ENCODE measurements around the gene LGI1. TPM values are rescaled to one million over a fixed set of nuclear protein-coding genes. Genes with fewer than 3 reads are reported as not detected.
A peak's percentile ranks its signal among the peaks of the same experiment; 100 is the strongest.

LGI1 gene
- polyA plus RNA-seq, 1 donor from 2014 or later = 2.1 TPM

- Histone ChIP-seq H3K9me2 (ENCODE audit: insufficient read depth, low read length) (no peaks in the 10 kb centered on the region), H3K79me2 (replicated peaks; ENCODE audit: insufficient read depth, low read length) (no peaks in the 10 kb centered on the region), H3K9ac (ENCODE audit: low read length) (no peak overlapping the region), H2AFZ (ENCODE audit: low read depth, low read length) (no peak overlapping the region), H3K27me3 (ENCODE audit: insufficient read depth, low read depth, low read length) (no peaks in the 10 kb centered on the region), H3F3A (ENCODE audit: insufficient read depth, low read length, poor library complexity, severe bottlenecking) (no peaks in the 10 kb centered on the region), H3K36me3 (ENCODE audit: insufficient read depth, low read length) (no peaks in the 10 kb centered on the region), H4K20me1 (ENCODE audit: insufficient read depth) (no peaks in the 10 kb centered on the region), H3K27ac (ENCODE audit: low read length) (no peak overlapping the region), H3K4me3 (ENCODE audit: low read length) (peak overlapping the region; percentile 30), H3K9me3 (ENCODE audit: low read length) (no peaks in the 10 kb centered on the region), H3K4me2 (ENCODE audit: low read length) (peak overlapping the region; percentile 39)
- TF ChIP-seq RAD21 (conservative IDR thresholded peaks at IDR 0.05) (peak; percentile 70), SMC3 (conservative IDR thresholded peaks at IDR 0.05; ENCODE audit: poor library complexity) (peak; percentile 81), EP300 (conservative IDR thresholded peaks at IDR 0.05; ENCODE audit: poor library complexity, severe bottlenecking) (no peak), CTCF (IDR thresholded peaks at IDR 0.05; ENCODE audit: poor library complexity, severe bottlenecking) (peak; percentile 76), TAF1 (IDR thresholded peaks at IDR 0.05; ENCODE audit: low read depth) (no peak), EZH2 (IDR thresholded peaks at IDR 0.05; ENCODE audit: borderline replicate concordance, insufficient read depth, low read length, poor library complexity, severe bottlenecking) (no peak)
Observed at GRCh38 chr10:93816123-93816747, 58.5 kb downstream of the LGI1 start.

- Histone ChIP-seq H3K27ac (ENCODE audit: low read length) (no peak overlapping the region), H4K20me1 (ENCODE audit: insufficient read depth) (no peaks in the 10 kb centered on the region), H2AFZ (ENCODE audit: low read depth, low read length) (no peak overlapping the region), H3K4me2 (ENCODE audit: low read length) (no peak overlapping the region), H3K9ac (ENCODE audit: low read length) (no peak overlapping the region), H3K9me2 (ENCODE audit: insufficient read depth, low read length) (no peaks in the 10 kb centered on the region), H3K27me3 (ENCODE audit: insufficient read depth, low read depth, low read length) (no peaks in the 10 kb centered on the region), H3K36me3 (ENCODE audit: insufficient read depth, low read length) (no peaks in the 10 kb centered on the region), H3K4me3 (ENCODE audit: low read length) (no peak overlapping the region), H3K9me3 (ENCODE audit: low read length) (no peaks in the 10 kb centered on the region), H3K79me2 (replicated peaks; ENCODE audit: insufficient read depth, low read length) (no peaks in the 10 kb centered on the region), H3F3A (ENCODE audit: insufficient read depth, low read length, poor library complexity, severe bottlenecking) (no peaks in the 10 kb centered on the region)
- no peak for TF ChIP-seq TAF1 (IDR thresholded peaks at IDR 0.05; ENCODE audit: low read depth)
- no peak for TF ChIP-seq CTCF (IDR thresholded peaks at IDR 0.05; ENCODE audit: poor library complexity, severe bottlenecking)
- TF ChIP-seq, protein P1, sequence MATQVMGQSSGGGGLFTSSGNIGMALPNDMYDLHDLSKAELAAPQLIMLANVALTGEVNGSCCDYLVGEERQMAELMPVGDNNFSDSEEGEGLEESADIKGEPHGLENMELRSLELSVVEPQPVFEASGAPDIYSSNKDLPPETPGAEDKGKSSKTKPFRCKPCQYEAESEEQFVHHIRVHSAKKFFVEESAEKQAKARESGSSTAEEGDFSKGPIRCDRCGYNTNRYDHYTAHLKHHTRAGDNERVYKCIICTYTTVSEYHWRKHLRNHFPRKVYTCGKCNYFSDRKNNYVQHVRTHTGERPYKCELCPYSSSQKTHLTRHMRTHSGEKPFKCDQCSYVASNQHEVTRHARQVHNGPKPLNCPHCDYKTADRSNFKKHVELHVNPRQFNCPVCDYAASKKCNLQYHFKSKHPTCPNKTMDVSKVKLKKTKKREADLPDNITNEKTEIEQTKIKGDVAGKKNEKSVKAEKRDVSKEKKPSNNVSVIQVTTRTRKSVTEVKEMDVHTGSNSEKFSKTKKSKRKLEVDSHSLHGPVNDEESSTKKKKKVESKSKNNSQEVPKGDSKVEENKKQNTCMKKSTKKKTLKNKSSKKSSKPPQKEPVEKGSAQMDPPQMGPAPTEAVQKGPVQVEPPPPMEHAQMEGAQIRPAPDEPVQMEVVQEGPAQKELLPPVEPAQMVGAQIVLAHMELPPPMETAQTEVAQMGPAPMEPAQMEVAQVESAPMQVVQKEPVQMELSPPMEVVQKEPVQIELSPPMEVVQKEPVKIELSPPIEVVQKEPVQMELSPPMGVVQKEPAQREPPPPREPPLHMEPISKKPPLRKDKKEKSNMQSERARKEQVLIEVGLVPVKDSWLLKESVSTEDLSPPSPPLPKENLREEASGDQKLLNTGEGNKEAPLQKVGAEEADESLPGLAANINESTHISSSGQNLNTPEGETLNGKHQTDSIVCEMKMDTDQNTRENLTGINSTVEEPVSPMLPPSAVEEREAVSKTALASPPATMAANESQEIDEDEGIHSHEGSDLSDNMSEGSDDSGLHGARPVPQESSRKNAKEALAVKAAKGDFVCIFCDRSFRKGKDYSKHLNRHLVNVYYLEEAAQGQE (IDR thresholded peaks at IDR 0.05; ENCODE audit: borderline replicate concordance) = no peak
- TF ChIP-seq RAD21 (conservative IDR thresholded peaks at IDR 0.05) = no peak
- no peak for TF ChIP-seq POLR2AphosphoS5 (IDR thresholded peaks at IDR 0.05)
- no peak for TF ChIP-seq EP300 (conservative IDR thresholded peaks at IDR 0.05; ENCODE audit: poor library complexity, severe bottlenecking)
- TF ChIP-seq SMC3 (conservative IDR thresholded peaks at IDR 0.05; ENCODE audit: poor library complexity) = no peak
- TF ChIP-seq EZH2 (IDR thresholded peaks at IDR 0.05; ENCODE audit: borderline replicate concordance, insufficient read depth, low read length, poor library complexity, severe bottlenecking) = no peak
- TF ChIP-seq MXI1 (conservative IDR thresholded peaks at IDR 0.05; ENCODE audit: poor library complexity, severe bottlenecking) = no peak
Observed at GRCh38 chr10:93818086-93818485, 60.4 kb downstream of the LGI1 start.
